Activated gamma-delta T cell treated with Interleukin-2 at 50 U/mL for 16 hours (primary cell): ENCODE results near the gene TPP2.

ENCODE experiments used
- DNase-seq: peaks from one replicate; pipeline ENCODE4 v3.0.0-alpha.2; 2020

TPP2 gene

DNA sequence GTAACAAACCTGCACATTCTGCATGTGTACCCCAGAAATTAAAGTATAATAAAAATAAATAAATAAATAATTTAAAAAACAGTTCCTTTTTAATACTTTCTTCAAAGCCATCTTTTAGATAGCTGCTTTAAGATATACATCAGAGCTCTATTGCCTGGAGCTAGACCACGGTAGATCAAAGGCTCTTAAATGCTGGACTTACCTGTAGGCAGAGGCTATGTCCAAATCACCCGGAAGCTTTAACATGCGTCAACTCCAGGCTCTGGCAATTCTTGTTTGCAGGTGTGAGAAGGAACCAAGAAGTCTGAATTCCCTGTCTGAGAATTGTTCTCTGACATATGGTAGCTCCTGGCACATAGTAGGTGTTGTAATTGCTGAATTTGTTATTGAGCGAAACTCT is 99.7 kb downstream of the TPP2 start:
- no peak for DNase-seq

- DNase-seq = no peak
Observed at GRCh38 chr13:102697264-102697663, 100.5 kb downstream of the TPP2 start.

- DNase-seq = no peak
Observed at GRCh38 chr13:102697929-102698648, 101.3 kb downstream of the TPP2 start.

GRCh38 chr13:102698649-102698980 is 101.8 kb downstream of the TPP2 start:
- no peak for DNase-seq

- no peak for DNase-seq
Observed at GRCh38 chr13:102699504-102699903, 102.7 kb downstream of the TPP2 start.

DNA sequence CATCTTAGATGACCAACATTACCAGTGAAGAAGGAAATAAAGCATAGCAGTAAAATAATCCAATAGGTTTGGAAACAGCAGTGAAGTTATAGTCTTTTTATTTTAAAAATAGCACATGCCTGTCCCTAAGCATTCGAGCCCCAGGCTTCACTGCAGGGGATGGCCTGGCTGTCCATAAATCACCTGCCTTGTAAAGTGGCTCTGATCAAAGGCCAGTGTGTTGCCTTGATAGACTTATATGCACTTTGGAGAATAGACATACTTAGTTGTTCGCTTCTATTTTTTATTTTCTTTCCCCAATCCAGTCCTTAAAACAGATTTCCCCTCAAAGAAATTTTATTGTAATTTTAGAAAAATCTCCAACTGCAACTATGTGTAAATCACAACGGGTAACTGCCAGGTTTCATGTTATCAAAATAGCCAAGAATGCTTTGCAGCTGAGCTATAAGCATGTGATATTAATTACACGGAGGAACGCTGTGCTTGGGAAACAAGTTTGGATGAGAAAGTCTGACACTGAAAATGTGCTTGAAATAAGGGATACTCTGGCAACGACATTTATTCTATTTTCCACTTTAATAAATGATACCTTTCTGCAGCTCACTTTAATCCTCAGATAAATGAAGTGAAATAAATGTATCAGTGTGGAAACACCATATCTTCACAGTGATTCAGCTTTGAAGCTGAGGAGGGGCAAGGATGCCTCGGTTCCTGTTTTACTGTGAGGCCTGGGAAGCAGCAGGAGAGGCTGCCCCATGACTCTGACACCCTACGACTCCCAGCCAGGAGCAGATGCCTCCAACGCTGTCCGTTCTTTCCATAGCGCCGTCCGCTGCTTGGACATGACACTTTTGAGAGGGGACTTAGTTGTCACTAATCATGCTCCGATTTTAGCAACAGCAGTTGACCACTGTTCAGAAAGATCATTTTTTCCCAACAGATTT is 103.6 kb downstream of the TPP2 start:
- DNase-seq = no peak

GRCh38 chr13:102701331-102701730 is 104.5 kb downstream of the TPP2 start:
- DNase-seq = no peak

DNA sequence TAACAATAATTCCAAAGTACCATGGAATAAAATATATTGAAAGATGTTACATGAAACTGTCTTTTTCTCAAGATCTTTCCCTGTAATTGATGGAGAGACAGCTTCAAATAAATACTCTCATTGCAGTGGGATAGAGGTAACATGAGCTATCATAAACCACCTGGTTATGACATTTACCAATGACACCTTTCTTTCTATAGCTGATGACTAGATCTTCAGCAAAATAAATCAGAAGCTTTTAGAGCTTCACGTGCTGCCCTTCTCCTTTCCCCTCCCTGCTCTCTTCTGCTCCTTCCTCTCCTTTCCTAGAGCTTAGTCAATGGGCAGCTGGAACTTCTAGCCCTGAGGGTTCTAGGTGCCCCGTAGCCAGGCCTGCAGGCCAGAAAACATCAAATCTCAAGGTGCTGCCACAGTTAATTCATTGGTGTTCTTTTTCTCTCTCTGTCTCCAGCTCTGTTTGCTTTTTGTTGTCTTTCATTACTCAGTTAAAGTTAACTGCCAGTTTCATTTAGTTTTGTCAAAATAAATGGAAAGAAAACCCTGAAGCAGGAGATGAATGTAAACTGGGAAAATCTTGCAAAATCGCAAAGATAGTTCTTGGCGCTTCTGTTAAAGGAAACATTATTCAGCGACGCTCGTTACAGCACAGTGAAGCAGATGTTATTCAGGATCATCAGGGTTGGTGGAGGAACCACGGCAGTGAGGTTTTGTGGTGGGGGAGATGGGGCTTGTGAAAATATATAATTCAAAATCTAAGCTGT is 106.4 kb downstream of the TPP2 start:
- no peak for DNase-seq

DNA sequence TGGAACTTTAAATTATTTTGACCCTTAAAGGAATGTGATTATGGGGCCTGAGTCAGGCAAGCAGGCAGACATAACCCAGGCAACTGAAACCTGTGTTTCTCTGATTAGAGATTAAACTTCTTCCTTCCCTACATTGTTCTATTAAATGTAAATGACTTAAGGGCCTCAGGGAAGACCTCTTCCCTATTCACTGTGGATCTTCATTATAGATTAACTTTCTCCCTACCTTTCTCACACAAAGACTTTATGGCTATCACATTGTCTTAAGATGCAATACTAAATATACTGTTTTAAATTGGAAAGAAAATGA is 106.9 kb downstream of the TPP2 start:
- DNase-seq = no peak

GRCh38 chr13:102704238-102705058 is 107.7 kb downstream of the TPP2 start:
- no peak for DNase-seq

GRCh38 chr13:102707467-102707866 is 110.7 kb downstream of the TPP2 start:
- DNase-seq = no peak

DNA sequence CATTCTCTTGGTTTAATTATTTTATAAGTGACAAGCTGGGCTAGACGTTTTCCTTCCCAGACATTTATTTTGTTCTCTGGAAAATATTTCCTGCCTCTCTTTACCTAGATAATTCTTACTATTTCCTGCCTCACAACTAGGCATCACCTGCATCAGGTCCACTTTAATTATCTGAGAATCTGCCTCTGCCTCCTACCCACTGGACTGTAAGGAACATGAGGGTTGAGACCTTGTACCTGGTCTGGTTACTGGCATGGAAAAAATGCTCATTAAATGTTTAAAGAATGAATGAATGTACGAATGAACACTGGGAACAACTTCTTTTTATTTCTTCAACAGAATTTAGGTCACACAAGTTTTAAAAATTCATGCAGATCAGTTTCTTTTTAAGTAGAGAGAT is 111.4 kb downstream of the TPP2 start:
- DNase-seq = no peak

GRCh38 chr13:102708991-102709390 is 112.2 kb downstream of the TPP2 start:
- DNase-seq = no peak

- no peak for DNase-seq
Observed at GRCh38 chr13:102709536-102709935, 112.8 kb downstream of the TPP2 start.

DNA sequence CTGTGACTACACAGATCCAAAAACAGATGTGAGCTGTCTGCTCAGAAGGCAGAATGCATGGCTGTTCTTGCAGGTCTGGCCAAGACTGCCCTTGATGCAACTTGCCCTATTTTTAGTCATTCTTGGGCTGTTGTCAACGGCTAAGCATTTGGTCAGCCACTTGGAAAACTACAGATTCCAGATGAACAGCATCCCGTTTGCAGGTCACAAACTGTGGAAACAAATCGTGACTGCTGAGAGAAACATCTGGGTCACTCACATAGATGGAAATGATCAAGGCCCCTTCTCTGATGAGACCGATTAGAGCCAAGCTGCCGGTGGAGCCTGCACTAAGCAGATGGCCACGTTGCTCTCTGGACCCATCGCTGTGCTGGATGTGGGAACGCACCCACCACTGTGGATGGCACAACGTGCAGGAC is 113.5 kb downstream of the TPP2 start:
- DNase-seq = no peak

DNA sequence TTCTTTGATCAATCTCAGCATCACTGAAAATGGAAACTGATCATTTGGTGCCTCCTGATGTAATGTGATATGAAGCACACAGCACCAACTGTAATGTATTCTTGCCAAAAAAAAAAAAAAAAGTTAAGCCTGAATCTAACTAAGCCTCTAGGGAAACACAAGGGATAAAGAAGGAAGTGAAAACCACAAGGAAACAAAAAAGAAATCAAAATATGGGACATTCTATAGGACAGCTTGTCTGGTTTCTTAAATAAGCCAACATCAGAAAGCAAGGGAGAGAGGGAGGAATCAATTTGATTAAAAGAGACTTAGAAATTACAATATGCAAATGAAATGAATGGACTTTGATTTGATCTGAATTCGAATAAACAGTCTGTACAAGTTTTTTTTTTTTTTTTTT is 118.7 kb downstream of the TPP2 start:
- no peak for DNase-seq

DNA sequence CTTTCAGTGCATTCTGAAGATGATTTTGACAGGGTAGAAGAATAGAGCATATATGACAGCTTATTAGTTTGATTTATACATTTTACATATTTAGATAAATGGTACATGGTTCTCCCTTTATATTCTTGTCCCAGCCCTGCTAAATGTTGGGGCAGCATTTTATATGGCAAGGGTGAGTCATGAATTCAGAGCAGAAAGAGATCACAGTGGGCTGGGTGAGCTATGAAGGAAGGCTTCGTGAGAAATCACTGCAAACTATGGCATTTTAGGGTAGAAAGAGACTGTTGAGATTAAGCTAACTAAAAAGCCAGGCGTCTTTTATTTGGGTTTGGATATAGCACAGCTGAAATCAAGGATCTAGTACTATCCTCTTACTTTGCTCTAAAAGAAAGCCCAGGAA is 122.0 kb downstream of the TPP2 start:
- no peak for DNase-seq

GRCh38 chr13:102721800-102722231 is 125.0 kb downstream of the TPP2 start:
- no peak for DNase-seq

DNA sequence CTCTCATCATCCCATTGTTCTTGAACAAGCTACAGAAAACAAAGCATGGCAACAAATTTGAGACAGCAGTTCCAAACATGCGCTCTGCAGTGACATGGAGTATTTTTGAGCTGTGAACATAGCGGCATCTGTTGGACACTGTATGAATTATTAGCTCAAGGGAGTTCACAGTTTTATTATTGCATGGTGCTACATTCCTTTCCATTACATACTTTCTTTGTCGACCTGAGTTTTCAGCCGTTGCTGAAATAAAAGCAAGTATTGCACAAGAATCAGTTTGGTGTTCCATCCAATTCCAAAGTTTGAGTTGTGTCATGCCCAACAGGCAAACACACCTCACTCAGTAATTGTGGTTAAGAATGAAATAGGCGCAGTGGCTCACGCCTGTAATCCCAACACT is 128.1 kb downstream of the TPP2 start:
- DNase-seq = no peak

GRCh38 chr13:102726430-102726829 is 129.6 kb downstream of the TPP2 start:
- DNase-seq = no peak
